HEK293 (cell line): ENCODE results near the gene KLLN.

Source experiments
- GLI2 ChIP-seq: fragments of 450-650 bp; formaldehyde crosslinking; IDR thresholded peaks from 2 replicates; pipeline ENCODE4; 2017; ENCODE audit warnings: missing biosample characterization, missing genetic modification characterization, low read depth, borderline replicate concordance
- HOXD13 ChIP-seq: sonication (generic); formaldehyde crosslinking; IDR thresholded peaks from 2 replicates; pipeline ENCODE4 v1.8.0; 2022; ENCODE audit warnings: missing genetic modification reagents, borderline replicate concordance
- IKZF3 ChIP-seq: fragments of 450-650 bp; IDR thresholded peaks from 2 replicates; pipeline ENCODE4 v1.5.0; 2018; ENCODE audit warnings: missing biosample characterization, mild to moderate bottlenecking, missing genetic modification characterization, moderate library complexity
- KLF8 ChIP-seq: fragments of 450-650 bp; formaldehyde crosslinking; IDR thresholded peaks from 2 replicates; pipeline ENCODE4 v1.5.1; 2016; ENCODE audit warnings: missing biosample characterization, missing genetic modification characterization
- KLF9 ChIP-seq: fragments of 450-650 bp; formaldehyde crosslinking; IDR thresholded peaks from 2 replicates; pipeline ENCODE4 v1.5.1; 2016; ENCODE audit warnings: missing biosample characterization, missing genetic modification characterization, low read depth
- OVOL3 ChIP-seq: fragments of 450-650 bp; formaldehyde crosslinking; IDR thresholded peaks from 2 replicates; pipeline ENCODE4 v1.5.1; 2016; ENCODE audit warnings: missing biosample characterization, missing genetic modification characterization
- SP7 ChIP-seq: fragments of 450-650 bp; formaldehyde crosslinking; IDR thresholded peaks from 2 replicates; pipeline ENCODE4 v1.5.1; 2016; ENCODE audit warnings: missing biosample characterization, missing genetic modification characterization
- WT1 ChIP-seq: fragments of 450-650 bp; formaldehyde crosslinking; IDR thresholded peaks from 2 replicates; pipeline ENCODE4 v1.5.1; 2016; ENCODE audit warnings: missing biosample characterization, missing genetic modification characterization
- YY1 ChIP-seq: fragments of 450-650 bp; formaldehyde crosslinking; IDR thresholded peaks from 2 replicates; pipeline ENCODE4 v1.5.1; 2018; ENCODE audit warnings: missing biosample characterization, missing genetic modification characterization
- ZNF2 ChIP-seq: fragments of 450-650 bp; formaldehyde crosslinking; IDR thresholded peaks from 2 replicates; pipeline ENCODE4 v1.5.1; 2016; ENCODE audit warnings: missing biosample characterization, missing genetic modification characterization
- ZNF23 ChIP-seq: fragments of 450-650 bp; formaldehyde crosslinking; IDR thresholded peaks from 2 replicates; pipeline ENCODE4 v1.5.1; 2016; ENCODE audit warnings: missing biosample characterization, missing genetic modification characterization, borderline replicate concordance
- ZNF266 ChIP-seq: fragments of 450-650 bp; formaldehyde crosslinking; IDR thresholded peaks from 2 replicates; pipeline ENCODE4 v1.5.1; 2016; ENCODE audit warnings: missing biosample characterization, missing genetic modification characterization, low read depth
- ZNF521 ChIP-seq: fragments of 450-650 bp; formaldehyde crosslinking; IDR thresholded peaks from 2 replicates; pipeline ENCODE4 v1.5.1; 2017; ENCODE audit warnings: missing biosample characterization, mild to moderate bottlenecking, missing genetic modification characterization
- ZNF549 ChIP-seq: fragments of 450-650 bp; IDR thresholded peaks from 2 replicates; pipeline ENCODE4 v1.5.1; 2018; ENCODE audit warnings: missing biosample characterization, missing genetic modification characterization, mild to moderate bottlenecking, inconsistent platforms, moderate library complexity
- ZNF626 ChIP-seq: fragments of 450-650 bp; sonication (Bioruptor Pico); formaldehyde crosslinking; IDR thresholded peaks from 2 replicates; pipeline ENCODE4 v1.5.1; 2018; ENCODE audit warnings: missing biosample characterization, missing genetic modification characterization, inconsistent platforms
- ZNF629 ChIP-seq: fragments of 450-650 bp; formaldehyde crosslinking; IDR thresholded peaks from 2 replicates; pipeline ENCODE4 v1.5.1; 2017; ENCODE audit warnings: missing biosample characterization, missing genetic modification characterization
- ZNF660 ChIP-seq: fragments of 450-650 bp; IDR thresholded peaks from 2 replicates; pipeline ENCODE4 v1.5.1; 2018; ENCODE audit warnings: missing biosample characterization, mild to moderate bottlenecking, missing genetic modification characterization
- ZNF670 ChIP-seq: fragments of 450-650 bp; formaldehyde crosslinking; IDR thresholded peaks from 2 replicates; pipeline ENCODE4 v1.5.1; 2016; ENCODE audit warnings: missing biosample characterization, missing genetic modification characterization, low read depth
- ZSCAN16 ChIP-seq: fragments of 450-650 bp; formaldehyde crosslinking; IDR thresholded peaks from 2 replicates; pipeline ENCODE4 v1.5.1; 2016; ENCODE audit warnings: missing biosample characterization, missing genetic modification characterization
- TF ChIP-seq, protein P1 (sequence below): fragments of 450-650 bp; IDR thresholded peaks from 2 replicates; pipeline ENCODE4 v1.5.1; 2018; ENCODE audit warnings: missing biosample characterization, mild to moderate bottlenecking, missing genetic modification characterization
- TF ChIP-seq, protein P2 (sequence below): fragments of 450-650 bp; formaldehyde crosslinking; IDR thresholded peaks from 2 replicates; pipeline ENCODE4 v1.5.1; 2016; ENCODE audit warnings: missing biosample characterization, missing genetic modification characterization, low read depth
- TF ChIP-seq, protein P3 (sequence below): fragments of 450-650 bp; formaldehyde crosslinking; IDR thresholded peaks from 2 replicates; pipeline ENCODE4 v1.5.1; 2017; ENCODE audit warnings: missing biosample characterization, missing genetic modification characterization
- TF ChIP-seq, protein P4 (sequence below): fragments of 450-650 bp; formaldehyde crosslinking; IDR thresholded peaks from 2 replicates; pipeline ENCODE4 v1.5.0; 2017; ENCODE audit warnings: missing biosample characterization, missing genetic modification characterization, borderline replicate concordance
- TF ChIP-seq, protein P5 (sequence below): fragments of 450-650 bp; formaldehyde crosslinking; IDR thresholded peaks from 2 replicates; pipeline ENCODE4 v1.5.1; 2016; ENCODE audit warnings: missing biosample characterization, missing genetic modification characterization
- TF ChIP-seq, protein P6 (sequence below): fragments of 450-650 bp; formaldehyde crosslinking; IDR thresholded peaks from 2 replicates; pipeline ENCODE4 v1.5.1; 2017; ENCODE audit warnings: missing biosample characterization, missing genetic modification characterization

The KLLN gene

DNA sequence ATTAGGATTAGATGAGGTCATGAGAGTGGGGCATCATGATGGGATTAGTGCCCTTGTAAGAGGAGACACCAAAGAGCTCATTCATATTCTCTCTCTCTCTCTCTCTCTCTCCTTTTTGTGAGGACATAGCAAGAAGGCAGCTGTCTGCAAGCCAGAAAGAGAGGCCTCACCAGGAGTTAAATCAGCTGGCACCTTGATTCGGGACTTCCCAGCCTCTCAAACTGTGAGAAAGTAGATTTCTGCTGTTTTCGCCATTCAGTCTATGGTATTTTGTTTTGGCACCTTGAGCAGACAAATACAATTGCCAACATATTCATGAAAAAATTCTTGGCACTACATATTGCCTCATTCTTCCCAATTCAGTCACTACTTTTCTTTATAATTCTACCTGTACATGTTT is 24.7 kb downstream of the KLLN start (continued):
- TF ChIP-seq, protein P1, sequence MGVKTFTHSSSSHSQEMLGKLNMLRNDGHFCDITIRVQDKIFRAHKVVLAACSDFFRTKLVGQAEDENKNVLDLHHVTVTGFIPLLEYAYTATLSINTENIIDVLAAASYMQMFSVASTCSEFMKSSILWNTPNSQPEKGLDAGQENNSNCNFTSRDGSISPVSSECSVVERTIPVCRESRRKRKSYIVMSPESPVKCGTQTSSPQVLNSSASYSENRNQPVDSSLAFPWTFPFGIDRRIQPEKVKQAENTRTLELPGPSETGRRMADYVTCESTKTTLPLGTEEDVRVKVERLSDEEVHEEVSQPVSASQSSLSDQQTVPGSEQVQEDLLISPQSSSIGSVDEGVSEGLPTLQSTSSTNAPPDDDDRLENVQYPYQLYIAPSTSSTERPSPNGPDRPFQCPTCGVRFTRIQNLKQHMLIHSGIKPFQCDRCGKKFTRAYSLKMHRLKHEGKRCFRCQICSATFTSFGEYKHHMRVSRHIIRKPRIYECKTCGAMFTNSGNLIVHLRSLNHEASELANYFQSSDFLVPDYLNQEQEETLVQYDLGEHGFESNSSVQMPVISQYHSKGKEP (tag by site-specific recombination), result no peak
- TF ChIP-seq WT1 (tag by site-specific recombination) (no peak), OVOL3 (no peak), ZNF23 (tag by site-specific recombination) (no peak), ZNF521 (tag by site-specific recombination) (no peak), GLI2 (tag by site-specific recombination) (no peak), IKZF3 (tag by site-specific recombination) (no peak), ZNF660 (0 out of 2 replicates have a peak, but pooled peaks have one; percentile 43), KLF8 (tag by site-specific recombination) (no peak), HOXD13 (no peak), ZNF629 (tag by site-specific recombination) (peak; percentile 62; the same call in 1 of the 2 replicates), KLF9 (tag by site-specific recombination) (no peak), ZNF2 (tag by site-specific recombination) (no peak), ZNF266 (tag by site-specific recombination) (no peak), ZSCAN16 (no peak), ZNF549 (tag by site-specific recombination) (no peak), YY1 (tag by site-specific recombination) (no peak), ZNF626 (tag by site-specific recombination) (no peak), SP7 (no peak), ZNF670 (tag by site-specific recombination) (no peak)
- TF ChIP-seq, protein P2, sequence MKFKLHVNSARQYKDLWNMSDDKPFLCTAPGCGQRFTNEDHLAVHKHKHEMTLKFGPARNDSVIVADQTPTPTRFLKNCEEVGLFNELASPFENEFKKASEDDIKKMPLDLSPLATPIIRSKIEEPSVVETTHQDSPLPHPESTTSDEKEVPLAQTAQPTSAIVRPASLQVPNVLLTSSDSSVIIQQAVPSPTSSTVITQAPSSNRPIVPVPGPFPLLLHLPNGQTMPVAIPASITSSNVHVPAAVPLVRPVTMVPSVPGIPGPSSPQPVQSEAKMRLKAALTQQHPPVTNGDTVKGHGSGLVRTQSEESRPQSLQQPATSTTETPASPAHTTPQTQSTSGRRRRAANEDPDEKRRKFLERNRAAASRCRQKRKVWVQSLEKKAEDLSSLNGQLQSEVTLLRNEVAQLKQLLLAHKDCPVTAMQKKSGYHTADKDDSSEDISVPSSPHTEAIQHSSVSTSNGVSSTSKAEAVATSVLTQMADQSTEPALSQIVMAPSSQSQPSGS (tag by site-specific recombination), result 0 out of 2 replicates have a peak, but pooled peaks have one; percentile 15
- TF ChIP-seq, protein P3, sequence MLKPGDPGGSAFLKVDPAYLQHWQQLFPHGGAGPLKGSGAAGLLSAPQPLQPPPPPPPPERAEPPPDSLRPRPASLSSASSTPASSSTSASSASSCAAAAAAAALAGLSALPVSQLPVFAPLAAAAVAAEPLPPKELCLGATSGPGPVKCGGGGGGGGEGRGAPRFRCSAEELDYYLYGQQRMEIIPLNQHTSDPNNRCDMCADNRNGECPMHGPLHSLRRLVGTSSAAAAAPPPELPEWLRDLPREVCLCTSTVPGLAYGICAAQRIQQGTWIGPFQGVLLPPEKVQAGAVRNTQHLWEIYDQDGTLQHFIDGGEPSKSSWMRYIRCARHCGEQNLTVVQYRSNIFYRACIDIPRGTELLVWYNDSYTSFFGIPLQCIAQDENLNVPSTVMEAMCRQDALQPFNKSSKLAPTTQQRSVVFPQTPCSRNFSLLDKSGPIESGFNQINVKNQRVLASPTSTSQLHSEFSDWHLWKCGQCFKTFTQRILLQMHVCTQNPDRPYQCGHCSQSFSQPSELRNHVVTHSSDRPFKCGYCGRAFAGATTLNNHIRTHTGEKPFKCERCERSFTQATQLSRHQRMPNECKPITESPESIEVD, result no peak
- TF ChIP-seq, protein P4, sequence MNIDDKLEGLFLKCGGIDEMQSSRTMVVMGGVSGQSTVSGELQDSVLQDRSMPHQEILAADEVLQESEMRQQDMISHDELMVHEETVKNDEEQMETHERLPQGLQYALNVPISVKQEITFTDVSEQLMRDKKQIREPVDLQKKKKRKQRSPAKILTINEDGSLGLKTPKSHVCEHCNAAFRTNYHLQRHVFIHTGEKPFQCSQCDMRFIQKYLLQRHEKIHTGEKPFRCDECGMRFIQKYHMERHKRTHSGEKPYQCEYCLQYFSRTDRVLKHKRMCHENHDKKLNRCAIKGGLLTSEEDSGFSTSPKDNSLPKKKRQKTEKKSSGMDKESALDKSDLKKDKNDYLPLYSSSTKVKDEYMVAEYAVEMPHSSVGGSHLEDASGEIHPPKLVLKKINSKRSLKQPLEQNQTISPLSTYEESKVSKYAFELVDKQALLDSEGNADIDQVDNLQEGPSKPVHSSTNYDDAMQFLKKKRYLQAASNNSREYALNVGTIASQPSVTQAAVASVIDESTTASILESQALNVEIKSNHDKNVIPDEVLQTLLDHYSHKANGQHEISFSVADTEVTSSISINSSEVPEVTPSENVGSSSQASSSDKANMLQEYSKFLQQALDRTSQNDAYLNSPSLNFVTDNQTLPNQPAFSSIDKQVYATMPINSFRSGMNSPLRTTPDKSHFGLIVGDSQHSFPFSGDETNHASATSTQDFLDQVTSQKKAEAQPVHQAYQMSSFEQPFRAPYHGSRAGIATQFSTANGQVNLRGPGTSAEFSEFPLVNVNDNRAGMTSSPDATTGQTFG (tag by site-specific recombination), result no peak
- TF ChIP-seq, protein P5, sequence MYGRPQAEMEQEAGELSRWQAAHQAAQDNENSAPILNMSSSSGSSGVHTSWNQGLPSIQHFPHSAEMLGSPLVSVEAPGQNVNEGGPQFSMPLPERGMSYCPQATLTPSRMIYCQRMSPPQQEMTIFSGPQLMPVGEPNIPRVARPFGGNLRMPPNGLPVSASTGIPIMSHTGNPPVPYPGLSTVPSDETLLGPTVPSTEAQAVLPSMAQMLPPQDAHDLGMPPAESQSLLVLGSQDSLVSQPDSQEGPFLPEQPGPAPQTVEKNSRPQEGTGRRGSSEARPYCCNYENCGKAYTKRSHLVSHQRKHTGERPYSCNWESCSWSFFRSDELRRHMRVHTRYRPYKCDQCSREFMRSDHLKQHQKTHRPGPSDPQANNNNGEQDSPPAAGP, result no peak
- TF ChIP-seq, protein P6, sequence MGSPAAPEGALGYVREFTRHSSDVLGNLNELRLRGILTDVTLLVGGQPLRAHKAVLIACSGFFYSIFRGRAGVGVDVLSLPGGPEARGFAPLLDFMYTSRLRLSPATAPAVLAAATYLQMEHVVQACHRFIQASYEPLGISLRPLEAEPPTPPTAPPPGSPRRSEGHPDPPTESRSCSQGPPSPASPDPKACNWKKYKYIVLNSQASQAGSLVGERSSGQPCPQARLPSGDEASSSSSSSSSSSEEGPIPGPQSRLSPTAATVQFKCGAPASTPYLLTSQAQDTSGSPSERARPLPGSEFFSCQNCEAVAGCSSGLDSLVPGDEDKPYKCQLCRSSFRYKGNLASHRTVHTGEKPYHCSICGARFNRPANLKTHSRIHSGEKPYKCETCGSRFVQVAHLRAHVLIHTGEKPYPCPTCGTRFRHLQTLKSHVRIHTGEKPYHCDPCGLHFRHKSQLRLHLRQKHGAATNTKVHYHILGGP, result no peak
- TF ChIP-seq, all 188 proteins: peak for 4
